ENCODE data around the gene MUC20. TPM values are rescaled to one million over a fixed set of nuclear protein-coding genes. Genes with fewer than 3 reads are reported as not detected.

MUC20 gene
- total RNA-seq, 1 experiment from 2014 or later: not detected

DNA sequence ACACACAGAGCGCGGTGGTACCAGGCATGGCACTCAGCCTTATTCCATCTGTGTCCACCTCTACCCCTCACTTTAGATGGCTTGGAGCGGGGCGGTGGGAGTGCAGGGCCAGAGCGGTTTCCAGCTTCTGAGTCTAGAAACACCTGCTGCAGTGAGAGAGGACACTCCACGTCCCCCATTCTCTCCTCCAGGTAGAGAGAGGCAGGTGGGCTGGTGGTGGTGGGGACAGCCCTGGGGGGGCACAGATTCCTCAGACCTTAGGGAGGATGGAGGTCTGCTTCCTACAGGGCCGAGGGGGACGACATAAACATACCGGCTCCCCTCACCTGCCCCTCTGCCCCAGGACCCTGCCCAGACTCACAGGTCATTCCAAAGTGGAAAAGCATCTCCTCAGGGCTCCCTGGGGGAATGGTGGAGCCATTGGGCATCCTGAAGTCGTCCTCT lies 40.4 kb downstream of the MUC20 start:
- H3K23ac ChIP-seq (ENCODE audit: insufficient read length, low read depth, low read length): no peak overlapping the region
- H3K56ac ChIP-seq (ENCODE audit: insufficient read length, low read depth, low read length): no peak overlapping the region
- no peaks in the 10 kb centered on the region for H3K23me2 ChIP-seq (ENCODE audit: insufficient read length, low read depth, low read length, poor library complexity, severe bottlenecking)
- no peak for DNase-seq
- peaks cover 7% of the 10 kb centered on the region for H3K27me3 Mint-ChIP-seq (ENCODE audit: low read depth)
- H4K5ac ChIP-seq (ENCODE audit: insufficient read length, low read depth, low read length): no peak overlapping the region
- no peak overlapping the region for H2BK5ac ChIP-seq (ENCODE audit: insufficient read length, low read length)
- H3K79me2 ChIP-seq (ENCODE audit: insufficient read depth, low read length): no peaks in the 10 kb centered on the region
- no CpG with 5 or more reads among the region's 10 CpGs for WGBS (ENCODE audit: extremely low coverage, insufficient read length, low lambda C conversion rate)
- no peak overlapping the region for H3K4me3 Mint-ChIP-seq
- no peak overlapping the region; the same call in 1 of the 2 replicates for H3K14ac ChIP-seq (ENCODE audit: insufficient read depth, low read length)
- H3K9me3 ChIP-seq (ENCODE audit: control insufficient read depth, low read depth, low read length): no peaks in the 10 kb centered on the region
- H3K27ac Mint-ChIP-seq: no peak overlapping the region
- no peak overlapping the region for H3K9ac ChIP-seq (ENCODE audit: extremely low read depth, insufficient read length, low read length)
- H2BK20ac ChIP-seq (ENCODE audit: low read depth, low read length, poor library complexity, severe bottlenecking): no peak overlapping the region
- H3K18ac ChIP-seq (ENCODE audit: insufficient read length, low read depth, low read length): no peak overlapping the region
- H4K91ac ChIP-seq (ENCODE audit: insufficient read length, low read depth, low read length): no peak overlapping the region
- H4K20me1 ChIP-seq (ENCODE audit: control insufficient read depth, insufficient read depth, insufficient read length): no peaks in the 10 kb centered on the region
- no peaks in the 10 kb centered on the region for H3K36me3 Mint-ChIP-seq (ENCODE audit: insufficient read depth in 1 of 3, low read depth in 3 of 3)
- H3K27ac ChIP-seq (ENCODE audit: insufficient read length, low read depth, low read length): no peak overlapping the region
- no peaks in the 10 kb centered on the region for H3K79me1 ChIP-seq (ENCODE audit: insufficient read depth, low read depth, low read length, poor library complexity, severe bottlenecking)
- no peak overlapping the region for H2BK15ac ChIP-seq (ENCODE audit: low read depth, low read length)
- H2BK120ac ChIP-seq (ENCODE audit: low read depth, low read length, poor library complexity, severe bottlenecking): no peak overlapping the region
- TF ChIP-seq, protein P1, sequence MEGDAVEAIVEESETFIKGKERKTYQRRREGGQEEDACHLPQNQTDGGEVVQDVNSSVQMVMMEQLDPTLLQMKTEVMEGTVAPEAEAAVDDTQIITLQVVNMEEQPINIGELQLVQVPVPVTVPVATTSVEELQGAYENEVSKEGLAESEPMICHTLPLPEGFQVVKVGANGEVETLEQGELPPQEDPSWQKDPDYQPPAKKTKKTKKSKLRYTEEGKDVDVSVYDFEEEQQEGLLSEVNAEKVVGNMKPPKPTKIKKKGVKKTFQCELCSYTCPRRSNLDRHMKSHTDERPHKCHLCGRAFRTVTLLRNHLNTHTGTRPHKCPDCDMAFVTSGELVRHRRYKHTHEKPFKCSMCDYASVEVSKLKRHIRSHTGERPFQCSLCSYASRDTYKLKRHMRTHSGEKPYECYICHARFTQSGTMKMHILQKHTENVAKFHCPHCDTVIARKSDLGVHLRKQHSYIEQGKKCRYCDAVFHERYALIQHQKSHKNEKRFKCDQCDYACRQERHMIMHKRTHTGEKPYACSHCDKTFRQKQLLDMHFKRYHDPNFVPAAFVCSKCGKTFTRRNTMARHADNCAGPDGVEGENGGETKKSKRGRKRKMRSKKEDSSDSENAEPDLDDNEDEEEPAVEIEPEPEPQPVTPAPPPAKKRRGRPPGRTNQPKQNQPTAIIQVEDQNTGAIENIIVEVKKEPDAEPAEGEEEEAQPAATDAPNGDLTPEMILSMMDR (conservative IDR thresholded peaks at IDR 0.05): no peak
- H3K4me2 ChIP-seq (ENCODE audit: insufficient read depth, insufficient read length, low read length): no peak overlapping the region
- H2BK12ac ChIP-seq (ENCODE audit: insufficient read length, low read depth, low read length): no peak overlapping the region
- no peak overlapping the region for H4K8ac ChIP-seq (replicated peaks; ENCODE audit: insufficient read length, low read depth, low read length)
- H3K4me1 Mint-ChIP-seq: peaks cover 9 to 13% of the 10 kb centered on the region in 2 experiments
- no peak overlapping the region for H2AFZ ChIP-seq (ENCODE audit: low read length)
- no peak overlapping the region for H3K4ac ChIP-seq (ENCODE audit: low read depth, low read length)
- no peaks in the 10 kb centered on the region for H3K27me3 ChIP-seq (ENCODE audit: insufficient read depth, low read length)
- H3T11ph ChIP-seq (ENCODE audit: low read length): no peak overlapping the region
- H2AK5ac ChIP-seq (ENCODE audit: insufficient read length, low read length): no peak overlapping the region
- peaks cover 3% of the 10 kb centered on the region; the same call in 1 of the 2 replicates for H3K4me1 ChIP-seq (ENCODE audit: insufficient read depth, low read length)
- H3K9me3 Mint-ChIP-seq: peaks cover 0 to 2% of the 10 kb centered on the region in 2 experiments; a peak in 1 of 5 replicates

Data from H9 (cell line).